T-helper 22 cell (primary cell): ENCODE data around the gene SWAP70.
A peak's percentile ranks its signal among the peaks of the same experiment; 100 is the strongest.
"Not testable (repeated sequence)": the region's sequence is repeated elsewhere in the genome, so short reads cannot be mapped to it uniquely, and the experiment has no call there.

Source experiments
- DNase-seq: peaks from one replicate; pipeline ENCODE4 v3.0.0-alpha.2; 2020; ENCODE audit warnings: low read depth

Gene SWAP70

GRCh38 chr11:9663699-9664275, at the start of gene SWAP70:
Gene SWAP70 (plus strand): TSS chr11:9664077. CDS start chr11:9664180, 103 bp downstream.
- DNase-seq: peak; percentile 64

DNA sequence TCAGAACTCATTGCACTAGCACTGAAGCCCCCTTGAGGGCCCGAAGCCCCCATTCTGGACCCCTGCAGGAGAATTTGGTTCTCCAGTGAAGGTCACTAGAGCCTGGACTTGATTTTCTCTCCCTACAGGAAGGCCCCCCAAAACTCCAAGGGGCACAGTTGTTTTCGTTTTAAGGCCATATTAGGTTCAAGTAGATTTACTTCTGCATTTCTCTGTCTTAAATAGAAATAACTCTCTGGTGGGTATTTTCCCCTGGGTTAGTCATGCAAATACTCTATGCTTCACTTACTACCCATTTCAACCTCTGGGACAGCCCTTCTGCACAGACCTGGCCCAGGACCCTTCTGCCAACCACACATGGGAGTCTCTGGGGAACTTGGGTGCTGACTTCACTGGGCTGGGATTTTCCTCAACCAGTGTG, 48.8 kb upstream of the SWAP70 start:
- no peak for DNase-seq

DNA sequence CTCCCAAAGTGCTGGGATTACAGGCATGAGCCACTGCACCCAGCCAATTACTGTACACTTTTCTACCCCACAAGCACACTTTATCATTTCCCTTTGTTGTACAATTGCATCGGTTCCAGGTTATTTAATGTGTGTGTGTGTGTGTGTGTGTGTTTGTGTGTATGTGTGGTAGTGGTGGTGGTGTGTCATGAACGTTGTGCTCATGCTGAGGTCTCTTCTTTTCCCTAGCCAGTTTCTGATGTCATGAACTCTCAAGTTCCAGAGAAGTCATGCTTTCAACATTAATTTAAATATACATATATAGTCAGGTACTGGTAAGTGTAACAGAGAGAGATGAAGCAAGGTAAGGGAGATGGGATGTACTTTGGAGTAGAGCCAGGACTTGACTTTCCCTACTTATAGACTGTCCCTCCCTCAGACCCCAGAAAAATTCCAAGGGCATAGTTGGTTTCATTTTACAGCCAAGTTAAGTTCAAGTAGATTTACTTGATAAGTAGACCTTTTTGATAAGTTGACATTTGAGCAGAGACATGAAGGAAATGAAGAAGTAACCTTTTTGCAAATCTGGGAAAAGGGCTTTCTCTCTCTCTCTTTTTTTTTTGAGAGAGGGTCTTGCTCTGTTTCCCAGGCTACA, 47.7 kb upstream of the SWAP70 start:
- no peak for DNase-seq

- DNase-seq: no peak
Observed at GRCh38 chr11:9616858-9617257, 47.0 kb upstream of the SWAP70 start.

- DNase-seq: no peak
Observed at GRCh38 chr11:9617940-9618339, 45.9 kb upstream of the SWAP70 start.

DNA sequence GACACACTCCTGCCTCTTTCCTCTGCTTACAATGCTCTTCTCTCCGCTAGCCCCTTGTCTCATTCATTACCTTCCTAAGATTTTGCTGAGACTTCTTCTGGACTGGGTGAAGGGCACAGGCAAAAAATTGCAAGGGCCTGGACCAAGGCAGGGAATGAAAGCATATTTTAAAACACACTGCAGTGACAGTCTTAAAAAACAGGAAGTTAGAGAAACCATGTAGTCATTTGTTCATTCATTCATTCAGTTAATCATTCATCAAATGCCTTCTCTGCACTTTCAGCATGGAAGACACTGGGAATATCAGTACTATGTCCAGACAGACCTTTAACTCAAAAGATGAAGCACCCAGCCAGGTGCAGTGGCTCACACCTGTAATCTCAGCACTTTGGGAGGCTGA, 44.9 kb upstream of the SWAP70 start:
- no peak for DNase-seq

DNA sequence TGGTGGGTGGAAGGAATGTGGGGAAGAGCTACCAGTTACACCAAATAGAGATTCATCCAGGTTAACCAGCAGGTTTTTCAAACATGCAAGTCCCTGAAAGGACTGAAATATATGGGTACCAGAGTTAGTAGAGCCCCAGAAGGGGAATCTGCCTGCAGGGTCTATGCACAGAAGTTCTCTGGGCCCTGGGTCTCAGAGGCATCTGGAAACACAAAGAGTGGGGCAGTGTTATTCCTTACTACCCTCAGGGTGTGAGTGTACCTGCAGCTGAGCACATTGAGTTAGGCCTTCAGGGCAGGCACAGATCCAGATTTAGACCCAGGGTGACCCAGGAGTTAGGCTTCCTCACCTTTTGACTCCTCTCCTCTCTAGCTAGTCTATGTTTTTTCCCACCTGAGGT, 43.9 kb upstream of the SWAP70 start:
- no peak for DNase-seq

DNA sequence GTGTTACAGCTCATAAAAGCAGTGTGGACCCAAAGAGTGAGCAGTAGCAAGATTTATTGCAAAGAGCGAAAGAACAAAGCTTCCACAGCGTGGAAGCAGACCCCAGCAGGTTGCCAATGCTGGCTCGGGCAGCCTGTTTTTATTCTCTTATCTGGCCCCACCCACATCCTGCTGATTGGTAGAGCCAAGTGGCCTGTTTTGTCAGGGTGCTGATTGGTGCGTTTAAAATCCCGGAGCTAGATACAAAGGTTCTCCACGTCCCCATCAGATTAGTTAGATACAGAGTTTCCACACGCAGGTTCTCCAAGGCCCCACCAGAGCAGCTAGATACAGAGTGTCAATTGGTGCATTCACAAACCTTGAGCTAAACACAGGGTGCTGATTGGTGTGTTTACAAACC, 41.5 kb upstream of the SWAP70 start:
- not testable (repeated sequence) for DNase-seq

DNA sequence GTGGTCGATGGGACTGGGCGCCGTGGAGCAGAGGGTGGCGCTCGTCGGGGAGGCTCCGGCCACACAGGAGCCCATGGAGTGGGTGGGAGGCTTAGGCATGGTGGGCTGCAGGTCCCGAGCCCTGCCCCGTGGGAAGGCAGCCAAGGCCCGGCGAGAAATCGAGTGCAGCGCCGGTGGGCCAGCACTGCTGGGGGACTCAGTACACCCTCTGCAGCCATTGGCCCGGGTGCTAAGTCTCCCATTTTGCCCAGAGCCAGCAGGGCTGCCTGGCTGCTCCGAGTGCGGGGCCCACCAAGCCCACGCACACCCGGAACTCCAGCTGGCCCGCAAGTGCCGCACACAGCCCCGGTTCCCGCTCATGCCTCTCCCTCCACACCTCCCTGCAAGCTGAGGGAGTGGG, 40.8 kb upstream of the SWAP70 start:
- not testable (repeated sequence) for DNase-seq

GRCh38 chr11:9624448-9624847, 39.4 kb upstream of the SWAP70 start:
- no peak for DNase-seq

- no peak for DNase-seq
Observed at GRCh38 chr11:9625162-9625561, 38.7 kb upstream of the SWAP70 start.

DNA sequence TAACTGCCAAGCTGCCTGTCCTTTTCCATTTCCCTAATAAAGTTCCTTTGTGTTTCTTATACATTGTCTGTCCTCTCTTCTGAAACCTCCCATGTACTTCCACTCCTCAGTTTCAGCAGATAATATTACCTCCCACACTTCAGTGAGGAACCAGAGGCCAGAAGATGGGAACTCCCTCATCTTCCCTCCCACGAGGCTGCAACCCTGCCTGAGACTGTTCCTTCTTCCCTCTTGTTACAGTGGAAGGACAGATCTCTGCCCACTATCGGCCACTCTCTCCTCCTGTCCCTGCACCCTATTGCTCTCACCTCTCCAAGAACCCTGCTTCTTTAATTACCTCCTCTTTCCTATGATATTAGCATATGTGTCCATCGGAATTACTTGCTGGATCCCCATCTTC, 38.1 kb upstream of the SWAP70 start:
- no peak for DNase-seq

DNA sequence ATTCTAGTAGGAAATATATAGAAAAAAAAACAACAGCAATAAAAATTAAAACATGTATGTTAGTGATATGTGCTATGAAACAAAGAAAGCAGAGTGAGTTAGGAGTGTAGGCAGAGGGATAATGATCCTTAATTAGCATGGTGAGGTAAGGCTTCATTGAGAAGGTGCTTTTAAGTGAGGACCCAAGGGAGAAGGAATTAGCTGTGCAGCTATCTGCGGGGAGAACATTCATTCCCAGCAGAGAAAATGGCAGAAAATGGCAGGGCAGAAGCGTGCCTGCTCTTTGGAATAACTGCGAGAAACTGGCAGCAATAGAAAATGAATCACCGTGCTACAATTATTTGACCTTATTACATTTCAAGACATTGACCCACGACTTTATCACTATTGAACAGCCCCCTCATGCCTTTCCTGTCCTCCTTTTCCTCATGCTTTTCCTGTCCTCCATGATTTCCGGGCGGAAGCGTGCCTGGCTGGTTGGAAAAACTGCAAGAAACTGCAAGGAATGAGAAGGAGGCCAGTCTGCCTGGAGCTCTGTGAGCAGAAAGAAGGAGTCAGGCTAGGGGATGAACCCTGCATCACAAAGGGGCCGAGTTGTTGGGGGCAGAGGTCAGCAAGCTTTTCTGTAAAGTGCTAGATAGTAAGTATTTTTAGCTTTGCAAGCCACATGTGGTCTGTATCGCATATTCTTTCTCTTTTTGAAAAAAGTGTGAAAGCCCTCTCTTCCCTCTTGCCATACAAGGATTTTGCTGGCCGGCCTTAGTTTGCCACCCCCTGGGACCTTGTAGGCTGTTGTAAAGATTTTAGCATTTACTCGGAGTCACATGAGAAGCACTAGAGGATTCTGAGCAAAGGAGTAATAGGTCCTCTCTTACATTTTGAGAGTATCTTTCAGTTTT, 37.1 kb upstream of the SWAP70 start:
- DNase-seq: no peak

DNA sequence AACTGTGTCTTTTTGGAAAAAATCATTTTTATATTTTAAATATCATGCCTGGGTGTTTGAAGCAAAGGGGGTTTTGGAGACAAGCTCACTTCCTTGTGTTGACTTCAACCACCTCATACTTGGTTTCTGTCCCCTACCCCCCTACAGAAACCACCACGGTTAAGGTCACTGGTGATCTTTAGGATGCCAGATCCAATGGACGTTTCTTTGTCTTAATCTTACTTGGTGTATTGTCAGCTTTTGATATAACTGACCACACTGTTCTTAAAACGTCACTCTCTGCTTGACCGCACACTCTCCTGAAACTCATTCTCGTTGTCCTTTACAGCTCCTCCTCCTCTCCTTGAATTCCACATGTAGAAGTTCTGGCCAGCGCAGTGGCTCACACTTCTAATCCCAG, 34.8 kb upstream of the SWAP70 start:
- DNase-seq: no peak

- no peak for DNase-seq
Observed at GRCh38 chr11:9633679-9634078, 30.2 kb upstream of the SWAP70 start.

GRCh38 chr11:9636691-9637090, 27.2 kb upstream of the SWAP70 start:
- DNase-seq: no peak

DNA sequence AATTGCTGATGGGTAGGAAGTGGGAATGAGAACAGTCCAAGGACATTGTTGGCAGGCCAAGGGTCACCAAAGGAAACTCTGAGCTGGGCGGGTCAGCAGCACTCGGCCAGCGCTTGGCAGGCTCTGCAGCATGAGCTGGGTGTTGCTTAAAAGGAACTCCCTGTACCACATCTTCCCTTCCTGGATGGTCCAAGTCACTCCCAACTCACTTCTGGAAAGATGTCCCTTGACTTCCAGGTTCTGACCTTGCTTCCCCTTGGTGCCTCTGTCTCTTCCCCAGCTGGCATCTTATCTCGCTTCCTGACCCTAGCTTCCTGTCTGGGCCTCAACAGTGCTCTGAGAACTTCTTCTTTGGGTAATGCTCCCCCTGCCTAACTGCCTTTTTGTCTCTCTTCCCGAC, 24.8 kb upstream of the SWAP70 start:
- no peak for DNase-seq

DNA sequence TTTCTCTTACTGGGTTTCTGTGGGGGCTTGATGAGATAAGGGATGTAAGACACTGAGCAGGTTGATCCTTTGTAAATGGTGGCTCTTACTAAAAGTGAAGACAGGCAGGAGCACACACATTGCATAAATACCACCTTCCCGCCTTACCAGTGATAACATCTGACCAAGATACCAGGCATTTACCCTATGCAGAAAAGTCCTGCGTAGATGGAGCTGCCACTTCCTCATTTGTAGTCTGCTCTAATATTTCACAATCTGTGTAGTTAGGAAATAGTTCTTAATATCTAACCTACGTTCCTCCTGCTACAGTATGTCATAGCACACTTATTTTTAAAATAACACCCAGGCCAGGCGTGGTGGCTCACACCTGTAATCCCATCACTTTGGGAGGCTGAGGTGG, 23.9 kb upstream of the SWAP70 start:
- DNase-seq: no peak

- DNase-seq: no peak
Observed at GRCh38 chr11:9642894-9643293, 21.0 kb upstream of the SWAP70 start.

DNA sequence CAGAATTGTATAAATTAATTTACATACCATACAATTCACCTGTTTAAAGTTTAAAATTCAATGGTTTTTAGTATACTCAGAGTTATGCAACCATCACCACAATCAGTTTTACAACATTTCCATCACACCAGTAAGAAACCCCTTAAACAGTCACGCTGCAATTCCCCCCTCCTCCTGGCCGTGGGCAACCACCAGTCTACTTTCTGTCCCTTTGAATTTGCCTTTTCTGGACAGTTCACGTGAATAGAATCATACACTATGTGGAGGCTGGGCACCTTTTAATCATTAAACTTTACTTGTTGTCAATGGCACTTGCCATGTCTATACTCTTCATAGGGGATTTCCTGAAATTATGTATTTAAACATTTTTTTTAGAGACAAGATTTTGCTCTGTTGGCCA, 20.1 kb upstream of the SWAP70 start:
- no peak for DNase-seq

DNA sequence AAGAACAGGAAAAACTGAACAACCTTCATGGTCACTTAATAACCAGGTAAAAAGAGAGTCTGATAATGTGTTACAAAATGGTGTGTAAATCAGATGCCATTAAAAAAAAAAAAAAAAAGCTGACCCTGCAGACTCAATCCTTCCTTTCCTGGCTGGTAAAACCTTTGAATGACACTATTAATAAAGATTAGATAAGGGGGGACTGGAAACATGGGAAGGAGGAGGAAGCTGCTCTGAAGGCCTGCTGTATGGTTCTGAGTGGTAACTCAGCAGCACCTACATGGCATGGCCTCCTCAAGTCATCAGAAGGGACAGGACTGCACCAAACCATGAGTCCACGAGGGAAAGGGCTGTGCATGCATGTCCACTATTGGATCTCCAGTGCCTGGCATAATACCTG, 18.0 kb upstream of the SWAP70 start:
- no peak for DNase-seq

- DNase-seq: no peak
Observed at GRCh38 chr11:9646324-9646723, 17.6 kb upstream of the SWAP70 start.

DNA sequence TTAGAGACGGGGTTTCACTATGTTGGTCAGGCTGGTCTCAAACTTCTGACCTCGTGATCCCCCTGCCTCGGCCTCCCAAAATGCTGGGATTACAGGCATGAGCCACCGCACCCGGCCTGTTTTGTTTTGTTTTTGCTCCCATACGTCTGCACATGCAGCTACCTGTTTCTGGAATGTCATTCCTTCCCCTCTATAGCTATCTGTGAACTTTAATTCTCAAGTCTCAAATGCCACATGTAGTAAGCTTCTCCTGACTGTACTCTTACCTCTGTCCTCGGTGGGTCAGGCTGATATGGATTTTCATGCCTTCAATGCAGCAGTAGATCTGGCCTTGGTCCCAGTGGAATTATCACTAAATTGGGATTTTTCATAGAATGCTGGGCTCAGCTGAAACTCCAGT, 12.4 kb upstream of the SWAP70 start:
- no peak for DNase-seq
